ENCODE measurements around the gene GPATCH1. TPM values are rescaled to one million over a fixed set of nuclear protein-coding genes. Genes with fewer than 3 reads are reported as not detected.
A peak's percentile ranks its signal among the peaks of the same experiment; 100 is the strongest.
"Not testable (repeated sequence)": the region's sequence is repeated elsewhere in the genome, so short reads cannot be mapped to it uniquely, and the experiment has no call there.

GPATCH1 gene
- total and polyA plus RNA-seq, 4 experiments from 2014 or later = 3.3 to 16.7 (median 10.8) TPM

DNA sequence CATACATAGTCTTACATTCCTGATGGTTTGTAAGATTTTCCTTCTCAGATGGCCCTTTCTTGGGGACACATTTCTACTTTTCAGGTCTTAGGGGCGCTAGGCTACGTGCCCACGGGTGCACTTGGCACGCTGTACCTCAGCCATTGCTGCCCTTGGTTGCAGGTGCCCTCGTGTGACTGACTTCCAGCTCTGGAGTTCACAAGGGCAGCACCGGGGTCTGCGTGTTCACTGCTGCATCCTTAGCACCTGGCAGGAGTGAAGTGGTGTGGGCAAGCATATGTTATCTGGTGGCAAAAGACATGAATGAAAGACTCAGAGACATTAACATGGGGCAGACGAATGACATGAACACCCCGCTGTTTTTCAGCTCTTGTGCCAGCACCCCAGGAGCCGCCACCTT, 37.7 kb downstream of the GPATCH1 start:
- Mint-ChIP-seq H3K4me3 (no peak overlapping the region), H3K36me3 (peaks cover 40 to 49% of the 10 kb centered on the region in 2 donors), H3K4me1 (no peaks in the 10 kb centered on the region), H3K27me3 (no peaks in the 10 kb centered on the region), H3K9me3 (peaks cover 0 to 2% (median 0%) of the 10 kb centered on the region in 8 donors), H3K27ac (peak overlapping the region in 1 of 7 donors; percentile 48)
- intact Hi-C loops (cut with micrococcal nuclease) = no loop called here
- POLR2A ChIA-PET (ENCODE audit: partially characterized antibody) = interaction anchor here (1.6 kb wide), 1 partner anchor 147 kb away, joined by 4 read pairs; the partner anchor contains the start of genes CEP89 and FAAP24
- no peak overlapping the region for H3K27ac ChIP-seq (ENCODE audit: low read depth, low read length)
- peaks cover 17% of the 10 kb centered on the region for H3K36me3 ChIP-seq (ENCODE audit: insufficient read depth, low read length)
- H3K4me1 ChIP-seq (ENCODE audit: insufficient read depth, low read length) = no peaks in the 10 kb centered on the region
- CTCF ChIA-PET (ENCODE audit: partially characterized antibody) = no interaction called here
- no peak overlapping the region for H3K4me3 ChIP-seq (ENCODE audit: low read length in 2 of 2)
- DNase-seq = no peak
- no peaks in the 10 kb centered on the region for H3K27me3 ChIP-seq (ENCODE audit: insufficient read depth, low read length)
- no peaks in the 10 kb centered on the region for H3K9me3 ChIP-seq (ENCODE audit: control insufficient read depth in 1 of 2, low read length in 2 of 2)

DNA sequence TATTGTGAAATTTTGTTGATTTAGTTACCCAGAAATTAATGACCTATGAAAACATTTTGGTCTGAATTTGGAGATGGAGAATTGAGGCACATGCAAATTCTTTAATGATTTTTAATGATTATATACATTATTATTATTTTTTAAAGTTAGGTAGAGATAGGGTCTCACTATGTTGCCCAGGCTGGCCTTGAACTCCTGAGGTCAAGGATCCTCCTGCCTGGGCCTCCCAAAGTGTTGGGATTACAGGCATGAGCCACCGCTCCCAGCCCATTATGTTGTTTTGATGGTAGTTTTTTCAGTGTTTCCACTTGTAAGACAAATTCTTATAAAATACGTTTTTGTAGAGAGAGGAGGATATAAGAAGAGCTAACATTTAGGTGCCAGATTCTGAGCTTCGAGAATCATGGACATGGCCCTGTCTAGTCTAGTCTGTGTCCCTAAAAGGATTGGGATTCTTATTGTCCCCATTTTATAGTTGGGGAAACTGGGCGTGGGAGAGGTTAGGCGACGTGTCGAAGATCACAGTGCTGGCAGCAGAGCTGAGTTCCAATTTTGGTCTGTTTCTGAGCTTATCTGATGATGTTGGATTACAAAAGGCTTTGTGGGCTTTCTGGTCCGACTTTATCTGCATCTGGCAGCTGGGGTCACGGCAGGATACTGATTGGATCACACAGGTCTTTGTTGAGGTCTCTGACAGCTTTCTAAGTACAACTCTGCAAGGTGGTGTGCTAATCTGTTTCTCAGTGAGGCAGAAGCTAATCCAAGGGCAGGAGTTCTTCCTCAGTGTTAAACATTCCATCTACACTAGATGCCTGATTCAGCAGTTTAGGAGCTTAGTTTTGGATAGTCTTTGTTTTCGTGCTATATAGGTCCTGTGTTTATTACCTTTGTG, 43.5 kb downstream of the GPATCH1 start:
- ChIA-PET POLR2A (ENCODE audit: partially characterized antibody) (no interaction called here), CTCF (ENCODE audit: partially characterized antibody) (interaction anchor here (0.5 to 6.4 kb wide), 16 partner anchors 9 to 647 kb away, joined by 3 to 51 read pairs (median 4); no protein-coding TSS in a partner anchor)
- Histone ChIP-seq H3K27ac (ENCODE audit: low read depth, low read length) (no peak overlapping the region), H3K9me3 (ENCODE audit: control insufficient read depth in 1 of 2, low read length in 2 of 2) (no peaks in the 10 kb centered on the region), H3K36me3 (ENCODE audit: insufficient read depth, low read length) (peaks cover 6% of the 10 kb centered on the region), H3K27me3 (ENCODE audit: insufficient read depth, low read length) (no peaks in the 10 kb centered on the region), H3K4me3 (ENCODE audit: low read length in 2 of 2) (no peak overlapping the region), H3K4me1 (ENCODE audit: insufficient read depth, low read length) (no peaks in the 10 kb centered on the region)
- Mint-ChIP-seq H3K36me3 (peaks cover 24 to 41% of the 10 kb centered on the region in 2 donors), H3K27me3 (no peaks in the 10 kb centered on the region), H3K4me1 (peaks cover 4 to 8% (median 6%) of the 10 kb centered on the region in 4 donors), H3K9me3 (no peaks in the 10 kb centered on the region), H3K27ac (peak overlapping the region in 1 of 7 donors; percentile 41), H3K4me3 (no peak overlapping the region)
- intact Hi-C loops (cut with micrococcal nuclease) = loop anchor here (5.0 kb wide), 1 partner anchor 283 kb away; no protein-coding TSS in a partner anchor
- DNase-seq = no peak

DNA sequence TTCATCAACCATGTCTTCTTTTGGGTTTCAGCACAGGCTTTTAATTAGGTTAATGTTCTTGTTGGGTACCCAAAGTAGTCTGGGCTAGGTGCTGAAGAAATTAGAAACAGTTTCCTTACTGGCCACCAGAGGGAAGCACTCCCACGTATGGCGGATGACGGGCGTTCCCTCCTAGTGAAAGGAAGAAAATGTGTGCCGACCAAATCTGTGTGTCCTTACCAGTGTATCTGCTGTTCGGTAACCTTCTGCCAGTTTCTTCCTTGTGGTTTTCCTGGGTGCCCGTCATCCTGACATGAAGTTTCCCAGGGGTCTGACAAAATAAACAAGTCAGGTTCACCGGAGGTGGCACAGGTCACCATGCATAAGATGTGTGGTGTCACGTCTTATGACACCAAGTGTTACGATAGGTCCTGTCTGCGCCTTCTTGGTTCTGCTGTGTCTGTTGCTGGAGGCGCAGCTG, 45.0 kb downstream of the GPATCH1 start:
- Mint-ChIP-seq H3K27ac (peak overlapping the region in 1 of 7 donors; percentile 57), H3K27me3 (no peaks in the 10 kb centered on the region)
- POLR2A ChIA-PET (ENCODE audit: partially characterized antibody) = no interaction called here

DNA sequence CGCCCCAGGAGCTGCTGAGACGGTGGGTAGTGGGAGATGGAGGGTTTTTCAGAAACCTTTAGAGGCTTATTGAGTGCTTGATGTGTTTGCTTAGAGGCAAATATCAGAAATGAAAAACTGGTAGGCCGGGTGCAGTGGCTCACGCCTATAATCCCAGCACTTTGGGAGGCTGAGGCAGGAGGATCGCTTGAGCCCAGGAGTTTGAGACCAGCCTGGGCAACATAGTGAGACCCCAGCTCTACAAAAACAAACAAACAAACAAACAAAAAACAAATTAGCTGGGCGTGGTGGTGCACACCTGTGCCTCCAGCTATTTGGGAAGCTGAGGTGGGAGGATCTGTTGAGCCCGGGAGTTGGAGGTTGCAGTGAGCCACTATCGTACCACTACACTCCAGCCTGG, 45.7 kb downstream of the GPATCH1 start:
- H3K4me1 ChIP-seq (ENCODE audit: insufficient read depth, low read length); H3K9me3 Mint-ChIP-seq; H3K27ac Mint-ChIP-seq; H3K4me3 ChIP-seq (ENCODE audit: low read length in 2 of 2); POLR2A ChIA-PET (ENCODE audit: partially characterized antibody); H3K4me3 Mint-ChIP-seq; DNase-seq; H3K27me3 Mint-ChIP-seq; H3K27me3 ChIP-seq (ENCODE audit: insufficient read depth, low read length); H3K4me1 Mint-ChIP-seq; H3K9me3 ChIP-seq (ENCODE audit: control insufficient read depth in 1 of 2, low read length in 2 of 2); H3K27ac ChIP-seq (ENCODE audit: low read depth, low read length): not testable (repeated sequence)
- H3K36me3 ChIP-seq (ENCODE audit: insufficient read depth, low read length) = peaks cover 15% of the 10 kb centered on the region
- CTCF ChIA-PET (ENCODE audit: partially characterized antibody) = interaction anchor here (0.6 to 6.4 kb wide), 9 partner anchors 18 to 369 kb away, joined by 3 to 51 read pairs (median 5); no protein-coding TSS in a partner anchor
- intact Hi-C loops (cut with micrococcal nuclease) = loop anchor here (1.0 to 5.0 kb wide), 2 partner anchors 58 to 281 kb away; no protein-coding TSS in a partner anchor
- H3K36me3 Mint-ChIP-seq = peaks cover 37 to 51% of the 10 kb centered on the region in 2 donors

More for the DNA sequence above, 45.0 kb downstream of the GPATCH1 start:
- no peak overlapping the region for H3K4me3 ChIP-seq (ENCODE audit: low read length in 2 of 2)
- H3K4me3 Mint-ChIP-seq = peak overlapping the region in 4 of 8 donors; percentile 15 to 51 (median 24)
- no peaks in the 10 kb centered on the region for H3K9me3 ChIP-seq (ENCODE audit: control insufficient read depth in 1 of 2, low read length in 2 of 2)
- DNase-seq = peak in 4 of 5 donors; percentile 54 to 61 (median 58)
- H3K4me1 ChIP-seq (ENCODE audit: insufficient read depth, low read length) = no peaks in the 10 kb centered on the region
- intact Hi-C loops (cut with micrococcal nuclease) = loop anchor here (1.0 to 5.0 kb wide), 2 partner anchors 58 to 281 kb away; no protein-coding TSS in a partner anchor
- H3K36me3 Mint-ChIP-seq = peaks cover 37 to 52% of the 10 kb centered on the region in 2 donors
- H3K4me1 Mint-ChIP-seq = peaks cover 4 to 8% (median 6%) of the 10 kb centered on the region in 4 donors
- H3K27me3 ChIP-seq (ENCODE audit: insufficient read depth, low read length) = no peaks in the 10 kb centered on the region
- CTCF ChIA-PET (ENCODE audit: partially characterized antibody) = interaction anchor here (0.6 to 6.4 kb wide), 14 partner anchors 15 to 370 kb away, joined by 3 to 51 read pairs (median 5); no protein-coding TSS in a partner anchor
- H3K9me3 Mint-ChIP-seq = no peaks in the 10 kb centered on the region
- peaks cover 10% of the 10 kb centered on the region for H3K36me3 ChIP-seq (ENCODE audit: insufficient read depth, low read length)
- no peak overlapping the region for H3K27ac ChIP-seq (ENCODE audit: low read depth, low read length)

DNA sequence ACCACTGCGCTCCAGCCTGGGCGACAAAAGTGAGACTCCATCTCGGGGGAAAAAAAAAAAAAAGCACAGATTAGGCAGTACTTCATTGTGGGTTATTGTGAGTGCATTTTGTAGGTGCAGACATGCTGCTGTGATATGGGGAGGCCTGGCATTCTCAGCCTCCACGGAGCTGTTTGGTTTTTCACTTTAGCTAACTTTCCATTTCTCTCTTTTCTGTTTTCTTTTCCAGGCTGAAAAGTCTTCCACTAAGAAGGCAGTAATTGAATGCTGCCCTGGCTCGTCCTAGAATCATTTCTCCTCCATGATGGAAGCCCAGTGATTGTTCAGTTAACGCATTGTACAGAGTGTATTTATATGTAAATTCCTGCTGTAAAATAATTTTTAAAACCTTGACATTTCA, 48.9 kb downstream of the GPATCH1 start:
- POLR2A ChIA-PET (ENCODE audit: partially characterized antibody) = no interaction called here
- intact Hi-C loops (cut with micrococcal nuclease) = loop anchor here (5.0 kb wide), 1 partner anchor 277 kb away; no protein-coding TSS in a partner anchor
- peaks cover 15% of the 10 kb centered on the region for H3K36me3 ChIP-seq (ENCODE audit: insufficient read depth, low read length)

DNA sequence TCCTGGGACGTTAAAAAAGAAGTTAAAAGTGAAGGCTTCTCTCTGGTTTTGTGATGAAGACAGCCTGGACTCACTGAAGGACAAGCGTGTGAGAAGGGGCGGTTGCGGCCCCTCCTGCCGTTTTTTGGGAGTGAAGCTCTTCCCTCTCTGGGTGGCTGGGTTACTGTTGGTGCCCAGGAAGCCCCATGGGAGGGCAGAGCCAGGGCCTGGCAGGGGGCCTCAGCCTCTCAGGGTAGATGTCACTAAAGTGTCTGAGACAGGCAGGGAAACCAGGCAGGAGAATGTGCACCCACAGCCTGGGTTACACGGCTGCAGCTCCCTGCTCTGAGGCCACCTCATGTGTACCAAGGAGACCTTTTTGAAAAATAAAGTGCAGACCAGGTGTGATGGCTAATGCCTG, 49.5 kb downstream of the GPATCH1 start:
- DNase-seq = no peak
- H3K27ac ChIP-seq (ENCODE audit: low read depth, low read length) = no peak overlapping the region
- ChIA-PET CTCF (ENCODE audit: partially characterized antibody) (interaction anchor here (1.3 kb wide), 1 partner anchor 10 kb away, joined by 6 read pairs; no protein-coding TSS in a partner anchor), POLR2A (ENCODE audit: partially characterized antibody) (no interaction called here)
- Mint-ChIP-seq H3K4me3 (no peak overlapping the region), H3K4me1 (peaks cover 6 to 16% (median 7%) of the 10 kb centered on the region in 4 donors), H3K36me3 (peaks cover 27 to 34% of the 10 kb centered on the region in 2 donors), H3K27me3 (no peaks in the 10 kb centered on the region), H3K27ac (peak overlapping the region in 1 of 7 donors; percentile 30), H3K9me3 (no peaks in the 10 kb centered on the region)
- H3K9me3 ChIP-seq (ENCODE audit: control insufficient read depth in 1 of 2, low read length in 2 of 2) = no peaks in the 10 kb centered on the region
- intact Hi-C loops (cut with micrococcal nuclease) = no loop called here
- H3K27me3 ChIP-seq (ENCODE audit: insufficient read depth, low read length) = no peaks in the 10 kb centered on the region
- no peaks in the 10 kb centered on the region for H3K4me1 ChIP-seq (ENCODE audit: insufficient read depth, low read length)
- no peak overlapping the region for H3K4me3 ChIP-seq (ENCODE audit: low read length in 2 of 2)
- peaks cover 15% of the 10 kb centered on the region for H3K36me3 ChIP-seq (ENCODE audit: insufficient read depth, low read length)

More for the DNA sequence above, 48.9 kb downstream of the GPATCH1 start:
- H3K36me3 Mint-ChIP-seq = peaks cover 29 to 37% of the 10 kb centered on the region in 2 donors
- H3K4me1 Mint-ChIP-seq = peaks cover 4 to 13% (median 6%) of the 10 kb centered on the region in 4 donors
- DNase-seq = no peak
- H3K27me3 Mint-ChIP-seq = no peaks in the 10 kb centered on the region
- no peaks in the 10 kb centered on the region for H3K9me3 Mint-ChIP-seq
- Histone ChIP-seq H3K27me3 (ENCODE audit: insufficient read depth, low read length) (no peaks in the 10 kb centered on the region), H3K4me3 (ENCODE audit: low read length in 2 of 2) (no peak overlapping the region), H3K27ac (ENCODE audit: low read depth, low read length) (no peak overlapping the region), H3K4me1 (ENCODE audit: insufficient read depth, low read length) (no peaks in the 10 kb centered on the region), H3K9me3 (ENCODE audit: control insufficient read depth in 1 of 2, low read length in 2 of 2) (no peaks in the 10 kb centered on the region)
- peak overlapping the region in 1 of 7 donors; percentile 57 for H3K27ac Mint-ChIP-seq
- no peak overlapping the region for H3K4me3 Mint-ChIP-seq
- CTCF ChIA-PET (ENCODE audit: partially characterized antibody) = interaction anchor here (1.4 kb wide), 1 partner anchor 10 kb away, joined by 4 read pairs; no protein-coding TSS in a partner anchor

DNA sequence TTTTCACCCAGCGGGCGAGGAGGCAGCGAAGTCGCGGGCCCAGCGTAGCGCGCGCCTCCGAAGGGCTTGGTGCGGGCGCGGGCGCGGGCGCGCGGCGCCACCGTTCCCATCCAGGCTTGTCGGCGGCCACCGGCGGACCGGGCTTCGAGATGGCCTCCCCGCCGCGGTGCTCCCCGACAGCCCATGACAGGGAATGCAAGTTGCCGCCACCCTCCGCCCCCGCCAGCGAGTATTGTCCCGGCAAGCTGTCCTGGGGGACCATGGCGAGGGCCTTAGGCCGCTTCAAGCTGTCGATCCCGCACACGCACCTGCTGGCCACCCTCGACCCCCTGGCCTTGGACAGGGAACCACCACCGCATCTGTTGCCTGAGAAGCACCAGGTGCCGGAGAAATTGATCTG, 51.0 kb downstream of the GPATCH1 start, which contains the start of gene WDR88:
TSS of gene WDR88 (plus strand) at position 94 of the 400 bp plus-strand sequence. CDS start at position 150, 56 bp downstream.
- H3K9me3 Mint-ChIP-seq = no peaks in the 10 kb centered on the region
- Histone ChIP-seq H3K36me3 (ENCODE audit: insufficient read depth, low read length) (peaks cover 15% of the 10 kb centered on the region), H3K4me3 (ENCODE audit: low read length in 2 of 2) (no peak within 1 kb of the TSS), H3K9me3 (ENCODE audit: control insufficient read depth in 1 of 2, low read length in 2 of 2) (no peaks in the 10 kb centered on the region), H3K4me1 (ENCODE audit: insufficient read depth, low read length) (no peaks in the 10 kb centered on the region), H3K27ac (ENCODE audit: low read depth, low read length) (no peak within 1 kb of the TSS), H3K27me3 (ENCODE audit: insufficient read depth, low read length) (no peaks in the 10 kb centered on the region)
- peak within 1 kb of the TSS in 2 of 7 donors; percentile 40 to 59 for H3K27ac Mint-ChIP-seq
- H3K4me1 Mint-ChIP-seq = peaks cover 0 to 9% (median 3%) of the 10 kb centered on the region in 4 donors
- CTCF ChIA-PET (ENCODE audit: partially characterized antibody) = no interaction called here
- peak within 1 kb of the TSS in 1 of 8 donors; percentile 43 for H3K4me3 Mint-ChIP-seq
- intact Hi-C loops (cut with micrococcal nuclease) = no loop called here
- H3K36me3 Mint-ChIP-seq = peaks cover 25 to 27% of the 10 kb centered on the region in 2 donors
- no peak for DNase-seq
- POLR2A ChIA-PET (ENCODE audit: partially characterized antibody) = no interaction called here
- H3K27me3 Mint-ChIP-seq = no peaks in the 10 kb centered on the region
